NCI-H1092 (cell line): ENCODE data around the gene TIGD4.
A peak's percentile ranks its signal among the peaks of the same experiment; 100 is the strongest.
"Not testable (repeated sequence)": the region's sequence is repeated elsewhere in the genome, so short reads cannot be mapped to it uniquely, and the experiment has no call there.

Experiments used
- DNase-seq: peaks from one replicate; lab custom pipeline; 2025; lab: John Stamatoyannopoulos, UW

TIGD4 gene

DNA sequence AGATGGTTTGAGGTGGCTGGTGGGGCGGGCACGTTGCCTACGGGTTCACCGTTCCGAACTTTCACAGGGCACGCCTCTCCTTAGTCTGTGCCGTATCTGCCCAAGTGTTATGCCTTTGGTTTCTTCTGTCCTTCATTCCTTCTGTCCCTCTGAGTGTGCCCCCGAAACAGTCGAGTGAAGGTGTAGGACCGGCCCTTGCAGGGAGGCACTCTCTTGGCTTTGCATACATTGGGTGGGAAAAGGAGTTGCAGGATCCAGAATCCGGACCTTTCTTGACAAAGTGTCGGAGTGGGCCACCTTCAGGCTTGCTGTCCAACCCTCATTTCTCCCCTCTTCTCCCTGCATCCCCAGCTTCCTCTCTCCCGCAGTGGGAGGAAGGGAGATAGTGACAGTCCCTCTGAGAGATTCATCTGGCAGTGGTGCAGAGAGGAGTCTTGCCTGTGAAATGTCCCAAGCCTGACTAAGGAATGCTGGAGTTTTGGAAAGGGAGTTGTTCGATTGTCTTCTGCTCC, 793 bp upstream of the TIGD4 start:
- DNase-seq: no peak

DNA sequence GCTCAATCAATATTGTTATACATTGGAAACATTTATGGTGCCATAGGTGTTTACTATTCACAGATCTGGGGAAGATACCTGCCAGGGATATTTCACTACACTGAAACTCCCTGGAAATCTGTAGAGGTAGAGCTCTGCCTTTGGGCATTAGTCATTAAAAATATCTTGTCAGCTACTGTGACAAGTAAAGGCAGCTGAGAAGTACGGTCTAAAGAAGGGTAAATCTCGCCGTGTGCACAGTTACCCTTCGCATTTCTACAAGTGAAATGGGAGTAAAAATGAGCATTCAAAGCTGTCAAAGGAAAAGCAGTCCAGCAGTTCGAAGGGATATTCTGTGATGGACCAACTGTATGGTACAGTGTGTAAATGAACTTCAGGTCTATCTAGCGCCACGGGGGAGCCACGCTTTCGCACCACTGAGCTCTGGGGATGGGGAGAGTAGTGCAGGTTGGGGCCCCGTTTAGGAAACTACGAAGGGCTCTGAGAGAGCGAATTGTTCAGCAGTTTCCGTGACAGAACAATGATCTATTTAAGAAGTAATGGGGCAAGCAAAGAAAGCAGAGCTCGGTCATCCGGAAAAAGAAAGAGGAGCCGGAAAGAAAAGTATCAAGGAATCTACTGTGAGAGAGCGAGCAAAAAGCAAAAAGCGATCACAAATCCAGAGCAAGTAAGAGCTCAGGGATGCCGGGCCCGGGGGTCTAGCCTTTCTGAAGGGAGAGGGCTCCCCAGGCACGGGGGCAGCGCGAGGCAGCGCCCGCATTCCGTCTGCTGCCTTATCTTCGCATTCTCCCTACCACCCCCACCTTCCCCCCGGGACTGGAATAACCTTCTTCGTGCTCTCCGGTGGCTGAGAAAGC, 646 bp downstream of the TIGD4 start:
- DNase-seq: peak; percentile 7

DNA sequence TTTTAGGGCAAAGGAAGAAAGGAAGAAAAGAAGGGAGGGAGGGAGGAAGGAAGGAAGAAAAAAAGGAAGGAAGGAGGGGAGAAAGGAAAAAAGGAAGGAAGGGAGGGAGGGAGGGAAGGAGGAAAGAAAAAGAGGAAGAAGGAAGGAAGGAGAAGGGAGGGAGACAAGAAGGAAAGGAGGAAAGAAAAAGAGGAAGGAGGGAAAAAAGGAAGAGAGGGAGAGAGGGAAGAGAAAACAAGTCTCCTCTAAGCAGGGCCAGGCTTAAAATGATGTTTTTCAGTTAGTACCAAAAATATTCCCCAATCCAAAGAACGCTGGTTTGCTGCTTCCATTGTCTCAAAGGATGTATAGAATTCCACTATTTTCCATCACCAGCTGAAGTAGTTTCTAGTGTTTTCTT, 2.0 kb downstream of the TIGD4 start:
- no peak for DNase-seq

DNA sequence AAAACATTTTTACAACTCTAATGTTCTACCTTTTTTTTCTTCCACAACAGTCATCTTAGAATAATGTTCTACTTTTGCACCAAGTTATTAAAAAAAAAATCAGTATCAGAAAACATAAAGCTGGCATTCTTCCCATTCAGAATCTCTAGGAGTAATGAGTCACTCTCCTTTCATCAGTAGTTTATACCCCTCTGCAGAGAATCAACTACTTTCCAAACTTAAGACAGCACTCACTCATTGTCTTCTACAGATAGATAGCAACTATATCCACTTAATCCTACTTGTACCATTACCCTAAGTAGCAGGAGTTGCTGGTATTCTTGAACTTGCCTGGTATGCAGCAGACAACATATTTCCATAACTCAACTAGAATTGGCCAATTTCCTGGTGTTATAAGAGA, 3.2 kb downstream of the TIGD4 start:
- DNase-seq: no peak

DNA sequence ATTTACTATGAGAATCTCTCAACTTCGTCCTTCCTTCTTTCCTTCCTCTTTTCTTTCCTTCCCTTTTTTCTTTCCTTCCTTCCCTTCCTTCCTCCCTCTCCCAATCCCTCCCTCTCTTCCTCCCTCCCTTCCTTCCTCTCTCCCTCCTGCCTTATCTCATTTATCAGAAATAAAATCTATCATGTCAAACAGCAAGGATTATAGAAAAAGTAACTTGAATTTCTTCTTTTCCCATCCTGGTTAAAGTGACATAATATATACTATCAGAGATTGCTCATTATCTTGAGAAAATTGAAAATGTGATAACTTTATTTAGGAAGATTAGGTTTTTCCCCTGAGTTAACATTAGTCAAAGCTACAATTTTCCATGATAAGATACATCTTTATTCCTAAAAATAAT, 5.6 kb downstream of the TIGD4 start:
- no peak for DNase-seq

DNA sequence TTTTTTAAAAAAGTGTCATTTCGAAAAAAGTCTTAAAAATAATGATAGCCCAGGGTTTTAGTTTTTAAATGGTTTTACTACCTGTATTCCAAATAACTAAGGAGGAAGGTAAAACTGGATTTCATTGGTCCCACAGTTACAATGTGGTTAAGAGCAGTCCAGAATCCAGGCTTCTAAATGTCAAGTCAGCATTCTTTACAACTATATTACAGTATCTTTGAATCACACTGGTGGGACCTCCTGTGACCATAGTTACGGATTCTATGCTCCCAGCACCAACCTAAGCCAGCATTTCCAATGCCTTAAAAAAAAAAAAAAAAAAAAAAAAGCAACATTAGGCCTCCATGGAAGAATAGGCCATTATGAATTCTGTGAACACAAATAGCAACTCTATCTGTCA, 6.2 kb downstream of the TIGD4 start:
- no peak for DNase-seq

DNA sequence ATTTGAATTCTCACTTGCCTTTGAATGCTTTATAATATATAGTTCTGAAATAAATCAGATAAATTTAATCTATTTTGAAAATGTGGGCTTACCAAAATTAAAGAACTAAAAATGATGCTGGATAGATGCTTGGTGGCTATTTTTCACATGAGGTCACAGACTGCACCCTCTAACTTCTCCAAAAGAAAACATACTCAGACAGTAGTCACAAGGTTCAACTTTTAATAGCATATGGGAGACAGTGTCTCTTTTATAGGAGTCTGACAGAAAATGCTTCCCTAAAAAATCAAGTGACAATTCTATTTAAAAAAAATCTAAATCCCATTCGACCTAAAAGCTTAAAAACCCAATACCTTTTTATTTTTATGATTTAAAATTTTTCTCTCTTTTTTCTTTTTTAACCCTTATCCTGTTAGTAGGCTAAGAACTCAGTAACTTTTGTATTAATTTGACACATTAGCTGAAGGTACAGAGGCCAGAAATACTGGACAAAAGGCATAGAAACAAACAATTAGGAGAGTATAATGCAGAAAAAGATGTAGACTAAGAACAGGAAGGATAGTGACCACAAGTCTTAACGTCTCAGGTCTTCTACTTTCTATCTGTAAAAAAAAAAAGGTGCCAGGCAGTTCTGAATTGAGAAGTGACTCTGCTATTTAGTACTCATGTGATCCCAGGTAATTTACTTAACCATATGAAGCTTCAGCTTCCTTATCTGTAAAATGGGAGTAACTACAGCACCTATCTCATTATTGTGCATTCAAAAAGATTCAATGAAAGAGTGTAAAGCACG, 7.6 kb downstream of the TIGD4 start:
- no peak for DNase-seq

DNA sequence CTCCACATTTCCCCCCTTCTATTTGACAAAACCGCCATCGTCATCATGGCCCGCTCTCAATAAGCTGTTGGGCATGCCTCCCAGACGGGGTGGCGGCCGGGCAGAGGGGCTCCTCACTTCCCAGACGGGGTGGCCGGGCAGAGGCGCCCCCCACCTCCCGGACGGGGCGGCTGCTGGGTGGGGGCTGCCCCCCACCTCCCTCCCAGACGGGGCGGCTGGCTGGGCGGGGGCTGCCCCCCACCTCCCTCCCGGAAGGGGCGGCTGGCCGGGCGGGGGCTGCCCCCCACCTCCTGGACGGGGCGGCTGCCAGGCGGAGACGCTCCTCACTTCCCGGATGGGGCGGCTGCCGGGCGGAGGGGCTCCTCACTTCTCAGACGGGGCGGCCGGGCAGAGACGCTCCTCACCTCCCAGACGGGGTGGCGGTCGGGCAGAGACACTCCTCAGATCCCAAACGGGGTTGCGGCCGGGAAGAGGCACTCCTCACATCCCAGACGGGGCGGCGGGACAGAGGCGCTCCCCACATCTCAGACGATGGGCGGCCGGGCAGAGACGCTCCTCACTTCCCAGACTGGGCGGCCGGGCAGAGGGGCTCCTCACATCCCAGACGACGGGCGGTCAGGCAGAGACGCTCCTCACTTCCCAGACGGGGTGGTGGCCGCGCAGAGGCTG, 14.3 kb downstream of the TIGD4 start:
- DNase-seq: not testable (repeated sequence)

DNA sequence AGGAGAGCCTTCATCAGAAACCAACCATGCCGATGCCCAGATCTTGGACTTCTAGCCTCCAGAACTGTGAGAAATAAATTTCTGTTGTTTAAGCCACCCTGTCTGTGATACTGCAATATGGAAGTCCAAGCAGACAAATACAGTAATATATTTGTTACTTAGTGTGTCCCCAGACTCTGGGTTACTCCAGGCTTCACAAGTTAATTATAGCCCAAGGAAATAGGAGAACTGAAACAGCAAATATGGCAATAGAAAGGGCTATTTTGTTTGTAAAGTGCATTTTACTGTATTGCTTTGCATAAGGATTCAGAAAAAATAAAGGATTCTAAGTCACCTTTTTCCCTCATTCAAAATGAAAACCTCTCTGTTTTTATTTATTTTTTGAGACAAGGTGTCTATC, 15.7 kb downstream of the TIGD4 start:
- no peak for DNase-seq

DNA sequence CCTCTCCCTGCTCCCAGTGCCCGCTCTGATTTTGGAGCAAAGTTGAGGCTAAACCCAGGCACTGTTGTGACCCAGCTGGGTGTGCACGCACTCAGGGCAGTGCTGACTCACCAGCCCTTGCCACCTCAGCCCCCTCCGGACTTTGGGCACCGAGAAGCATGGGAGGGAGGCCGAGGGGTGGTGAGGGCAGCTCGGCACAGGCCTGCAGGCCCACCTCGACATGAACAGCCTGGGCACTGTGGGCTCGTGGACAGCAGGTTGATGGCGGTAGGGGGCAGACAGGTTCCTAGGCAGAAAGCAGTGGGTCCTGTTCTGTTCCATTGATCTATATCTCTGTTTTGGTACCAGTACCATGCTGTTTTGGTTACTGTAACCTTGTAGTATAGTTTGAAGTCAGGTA, 30.9 kb downstream of the TIGD4 start:
- no peak for DNase-seq

DNA sequence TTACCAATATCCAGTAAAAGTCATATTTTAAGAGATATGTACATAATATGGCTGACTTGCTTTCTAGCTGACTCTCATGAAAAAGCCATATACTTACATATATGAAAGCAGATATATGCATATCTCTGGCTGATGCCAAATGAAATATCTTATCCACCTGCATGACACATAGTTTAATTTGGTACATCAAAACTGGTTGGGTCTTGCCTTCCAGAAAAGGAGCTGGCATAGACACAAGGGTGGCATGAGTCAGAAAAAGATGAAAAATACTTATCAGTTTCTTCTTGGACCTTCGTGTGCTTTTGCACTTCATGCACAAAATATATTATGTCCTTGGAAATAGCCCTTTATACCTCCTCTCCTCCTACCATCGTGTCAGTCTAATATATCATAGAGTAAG, 32.1 kb downstream of the TIGD4 start:
- no peak for DNase-seq

DNA sequence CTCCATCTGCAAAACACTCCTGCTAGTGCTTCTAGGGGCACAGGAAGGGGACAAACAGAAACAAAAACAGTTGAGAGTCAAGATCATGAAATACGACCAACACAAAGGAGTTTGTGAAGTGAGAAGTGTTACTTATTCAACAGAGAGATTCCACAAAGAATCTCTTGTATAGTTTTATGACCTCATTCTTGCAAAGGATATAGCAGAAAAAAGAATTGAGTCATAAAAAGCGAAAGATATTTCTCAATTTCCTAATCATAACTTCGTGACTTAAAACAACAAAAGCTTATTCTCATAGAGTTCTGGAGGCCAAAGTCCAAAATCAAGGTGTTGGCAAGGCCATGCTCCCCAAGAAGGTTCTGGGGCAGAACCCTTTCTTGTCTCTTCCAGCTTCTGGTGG, 40.7 kb downstream of the TIGD4 start:
- DNase-seq: no peak

DNA sequence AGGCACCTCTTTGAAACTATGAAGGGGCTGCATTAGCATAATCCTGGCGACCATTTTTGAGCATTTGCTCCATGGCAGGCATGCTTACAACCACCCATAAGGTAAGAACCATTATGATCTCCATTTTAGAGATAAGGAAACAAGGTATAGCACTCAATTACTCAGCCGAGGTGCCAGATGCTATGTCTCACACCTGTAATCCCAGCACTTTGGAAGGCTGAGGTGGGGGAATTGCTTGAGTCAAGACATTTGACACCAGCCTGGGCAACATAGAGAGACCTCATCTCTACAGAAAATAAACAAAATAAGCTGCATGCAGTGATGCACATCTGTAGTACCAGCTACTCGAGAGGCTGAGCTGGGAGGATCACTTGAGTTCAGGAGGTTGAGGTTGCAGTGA, 43.6 kb downstream of the TIGD4 start:
- no peak for DNase-seq

DNA sequence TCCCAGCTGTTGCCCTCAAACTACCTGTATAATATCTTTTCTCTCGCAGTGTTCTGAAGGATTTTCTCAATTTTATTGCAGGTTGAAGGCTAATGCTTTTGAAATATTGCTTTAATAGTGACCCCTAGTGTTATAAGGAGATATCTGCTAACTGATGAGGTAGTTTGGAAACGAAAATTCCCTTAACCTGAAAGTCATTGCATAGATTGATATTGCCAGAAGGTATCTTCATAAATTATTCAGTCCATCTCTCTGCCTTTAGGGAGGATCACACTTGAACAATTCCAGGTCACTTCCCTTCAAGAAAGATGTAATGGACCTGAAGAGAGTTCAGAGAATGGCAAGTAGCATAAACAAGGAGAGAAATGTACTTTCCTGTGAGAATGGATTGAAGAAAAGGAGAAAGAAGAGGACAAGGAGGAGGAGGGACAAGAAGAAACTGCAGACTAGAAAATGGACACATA, 44.1 kb downstream of the TIGD4 start:
- DNase-seq: no peak

DNA sequence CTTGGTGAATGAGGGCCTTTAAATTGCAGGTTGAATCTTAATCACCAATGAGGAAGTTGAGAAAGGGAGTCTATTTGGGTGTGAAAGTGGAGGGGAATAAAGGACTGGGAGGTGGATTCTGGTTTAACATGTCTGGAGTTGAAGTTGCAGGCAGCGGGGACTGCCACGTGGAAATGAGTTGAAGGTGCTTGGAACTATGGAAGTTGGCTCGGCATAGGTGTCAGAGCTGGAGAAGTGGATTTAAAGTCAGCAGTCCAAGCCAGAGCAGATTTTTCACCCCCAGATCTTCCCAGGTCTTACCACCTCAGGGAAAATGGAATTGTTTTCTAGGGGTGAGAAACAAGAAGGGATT, 44.9 kb downstream of the TIGD4 start:
- no peak for DNase-seq

DNA sequence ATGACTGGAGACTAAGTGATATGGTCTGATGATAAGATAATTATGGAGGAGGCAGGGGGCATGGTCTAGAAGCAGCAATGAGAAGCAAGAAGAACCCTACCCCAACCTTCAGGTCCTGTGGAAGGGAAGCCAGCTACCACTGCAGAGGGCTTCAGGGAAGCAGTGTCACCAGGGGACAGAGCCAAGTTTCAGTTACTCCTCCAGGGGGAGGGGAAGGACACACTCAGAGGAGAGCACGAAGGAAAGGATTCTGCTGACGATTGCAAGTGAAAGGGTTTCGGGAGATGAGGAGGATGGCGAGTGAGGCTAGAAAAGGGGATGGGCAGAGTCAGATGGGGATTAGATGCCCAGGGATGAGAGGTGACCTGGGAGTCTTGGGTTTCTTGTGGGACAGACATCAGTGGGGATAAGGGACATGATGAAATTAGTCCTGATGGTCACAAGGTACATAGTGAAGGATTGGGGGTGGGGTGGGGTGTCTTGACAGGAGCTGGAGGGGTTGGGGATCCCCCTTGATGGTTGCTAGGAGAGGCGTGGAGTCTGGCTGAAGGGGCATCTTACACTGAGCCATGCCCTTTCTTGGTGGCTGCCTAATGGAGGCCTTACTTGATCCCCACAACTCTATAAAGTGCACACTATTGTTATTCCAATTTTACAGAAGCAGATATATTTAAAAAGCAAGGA, 45.4 kb downstream of the TIGD4 start:
- no peak for DNase-seq

DNA sequence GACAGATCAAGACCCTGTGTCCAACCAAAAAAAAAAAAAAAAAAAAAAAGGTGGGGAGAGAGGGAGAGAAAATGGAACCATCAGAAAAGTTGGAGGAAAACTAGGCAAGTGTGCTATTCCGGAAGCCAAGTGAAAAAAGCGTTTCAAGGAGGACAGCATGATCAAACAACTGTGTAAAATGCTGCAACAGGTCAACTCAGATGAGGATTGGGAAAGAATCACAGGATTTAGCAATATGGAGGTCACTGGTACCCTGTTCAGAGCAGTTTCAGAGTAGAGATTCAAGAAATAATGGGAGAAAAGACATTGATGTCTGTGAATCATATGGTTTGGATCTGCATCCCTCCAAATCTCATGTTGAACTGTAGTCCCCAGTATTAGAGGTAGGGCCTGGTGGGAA, 47.5 kb downstream of the TIGD4 start:
- DNase-seq: no peak

DNA sequence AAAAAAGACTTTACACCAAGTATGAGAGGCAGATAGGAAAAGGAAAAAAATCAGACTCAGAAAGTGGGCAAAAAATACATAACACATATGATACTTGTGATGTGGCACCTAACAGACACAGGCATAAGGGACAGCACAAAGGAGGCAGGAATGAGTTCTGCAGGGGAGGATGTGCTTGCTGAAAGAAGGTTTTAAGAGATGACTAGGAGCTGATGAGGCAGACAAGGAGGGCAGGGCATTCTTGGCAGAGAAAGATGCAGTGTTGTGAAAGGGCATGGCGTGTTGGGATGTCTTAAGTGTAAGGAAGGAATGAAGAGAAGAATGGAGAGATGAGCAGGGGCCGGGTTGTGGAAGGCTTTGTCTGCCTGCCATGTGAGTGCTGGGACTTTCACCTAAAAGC, 50.1 kb downstream of the TIGD4 start:
- no peak for DNase-seq

DNA sequence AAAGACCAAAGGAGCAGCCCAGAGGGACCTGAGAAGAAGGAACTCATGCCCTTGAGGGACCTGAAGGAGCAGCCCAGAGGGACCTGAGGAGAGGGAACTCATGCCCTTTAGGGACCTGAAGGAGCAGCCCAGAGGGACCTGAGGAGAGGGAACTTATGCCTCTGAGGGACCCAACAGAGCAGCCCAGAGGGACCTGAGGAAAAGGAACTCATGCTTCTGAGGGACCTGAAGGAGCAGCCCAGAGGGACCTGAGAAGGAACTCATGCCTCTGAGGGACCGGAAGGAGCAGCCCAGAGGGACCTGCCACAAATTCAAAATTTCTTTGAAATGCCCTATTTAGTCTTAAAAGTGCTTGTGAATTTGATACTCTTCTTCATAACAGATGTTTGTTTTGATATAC, 51.2 kb downstream of the TIGD4 start:
- no peak for DNase-seq

DNA sequence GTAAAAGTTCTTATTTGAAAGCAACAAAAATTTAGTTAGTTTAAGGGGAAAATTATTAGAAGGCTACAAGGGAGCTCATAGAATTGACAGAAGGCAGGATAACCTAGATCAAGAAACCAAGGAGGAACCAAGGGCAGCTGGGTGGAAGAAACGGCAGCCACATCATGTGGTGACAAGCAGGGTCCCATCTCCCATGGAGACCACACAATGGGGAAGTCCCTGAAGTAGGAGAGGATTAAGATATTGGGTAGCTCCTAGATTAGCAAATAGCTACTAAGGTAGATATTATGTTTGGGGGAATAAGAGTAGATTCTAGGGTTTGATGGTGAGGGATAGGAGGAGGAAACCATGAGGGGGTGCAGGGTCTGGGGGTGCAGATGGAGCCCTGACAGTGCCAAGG, 51.7 kb downstream of the TIGD4 start:
- DNase-seq: no peak

DNA sequence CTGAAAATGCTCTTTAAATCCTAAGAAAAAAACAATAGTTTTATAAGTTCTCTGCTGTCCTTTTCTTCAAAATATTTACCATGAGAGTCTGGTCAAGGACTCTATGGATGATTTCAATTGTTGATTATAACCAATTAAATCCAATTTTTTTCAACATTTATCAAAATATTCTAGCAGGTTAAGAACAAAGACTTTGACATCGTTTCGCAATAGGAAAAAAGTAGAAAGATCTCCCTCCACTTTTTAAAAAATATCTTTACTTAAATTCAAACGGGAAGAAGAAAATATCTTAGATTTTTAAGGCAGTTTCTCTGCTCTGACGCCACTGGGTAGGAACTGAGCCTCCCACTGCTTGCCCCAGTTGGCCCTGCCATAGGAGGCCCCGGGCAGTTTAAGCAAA, 55.0 kb downstream of the TIGD4 start:
- DNase-seq: no peak

DNA sequence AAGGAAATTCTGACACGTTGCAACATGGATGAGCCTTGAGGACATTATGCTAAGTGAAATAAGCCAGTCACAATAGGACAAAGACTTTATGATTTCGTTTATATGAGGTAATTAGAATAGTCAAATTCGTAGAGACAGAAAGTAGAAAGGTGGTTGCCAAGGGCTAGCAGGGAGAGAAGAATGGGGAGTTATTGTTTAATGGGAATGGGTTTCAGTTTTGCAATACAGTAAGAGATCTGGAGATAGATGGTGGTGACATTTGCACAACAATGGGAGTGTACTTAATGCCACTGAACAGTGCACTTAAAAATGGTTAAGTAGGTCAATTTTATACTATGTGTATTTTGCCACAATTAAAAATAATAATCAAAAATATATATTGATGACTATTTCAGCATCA, 56.3 kb downstream of the TIGD4 start:
- DNase-seq: no peak
